DND-41 (cell line): ENCODE data around the gene CD244.

Experiments
- ATAC-seq: fragments of 200-7000 bp; cut with Tn5 transposase; 3 replicates; pipeline ENCODE4 v1.9.1; 2021; ENCODE audit warnings: low read depth; ENCODE audit not compliant: insufficient read depth
- DNase-seq: peaks from one replicate; pipeline ENCODE4 v3.0.0-alpha.2; 2020
- H2AFZ ChIP-seq: 2 replicates; pipeline ENCODE4 v1.6.0; 2012; ENCODE audit warnings: low read depth, low read length
- H3K27ac ChIP-seq: 2 replicates; pipeline ENCODE4 v1.5.1; 2012; ENCODE audit warnings: low read length, inconsistent platforms
- H3K27me3 ChIP-seq: fragments of 200-600 bp; sonication (generic); 2 replicates; pipeline ENCODE4 v1.6.0; 2012; ENCODE audit warnings: low read length, mild to moderate bottlenecking, inconsistent platforms; ENCODE audit not compliant: insufficient read depth, poor library complexity
- H3K36me3 ChIP-seq: 2 replicates; pipeline ENCODE4 v1.5.1; 2012; ENCODE audit warnings: low read length, inconsistent platforms; ENCODE audit not compliant: insufficient read depth
- H3K4me1 ChIP-seq: 2 replicates; pipeline ENCODE4 v1.5.1; 2012; ENCODE audit warnings: mild to moderate bottlenecking, low read length; ENCODE audit not compliant: insufficient read depth
- H3K4me2 ChIP-seq: 2 replicates; pipeline ENCODE4 v1.6.0; 2012; ENCODE audit warnings: mild to moderate bottlenecking, moderate library complexity, low read length, inconsistent platforms; ENCODE audit not compliant: insufficient read depth
- H3K4me3 ChIP-seq, 2 experiments: fragments of 200-600 bp in 1 of 2; shearing (Covaris generic) in 1 of 2; 2 replicates each; pipeline ENCODE4 v1.5.1; 2012 to 2016; ENCODE audit warnings: inconsistent platforms in 2 of 2, low read length in 2 of 2, mild to moderate bottlenecking in 2 of 2, low read depth in 1 of 2, moderate library complexity in 1 of 2
- H3K79me2 ChIP-seq: 2 replicates; pipeline ENCODE4 v1.6.0; 2012; ENCODE audit warnings: low read length, inconsistent platforms; ENCODE audit not compliant: insufficient read depth
- H3K9ac ChIP-seq: 2 replicates; pipeline ENCODE4 v1.6.0; 2012; ENCODE audit warnings: low read depth, mild to moderate bottlenecking, inconsistent platforms, low read length, moderate library complexity
- H3K9me3 ChIP-seq: 2 replicates; pipeline ENCODE4 v1.5.1; 2012; ENCODE audit warnings: low read length, moderate library complexity, mild to moderate bottlenecking, inconsistent platforms; ENCODE audit not compliant: insufficient read depth, severe bottlenecking
- H4K20me1 ChIP-seq: 2 replicates; pipeline ENCODE4 v1.6.0; 2012; ENCODE audit warnings: low read length; ENCODE audit not compliant: insufficient read depth
- EZH2 ChIP-seq: IDR thresholded peaks from 3 replicates; pipeline ENCODE4 v1.6.1; 2012; ENCODE audit warnings: borderline replicate concordance, low read depth, mild to moderate bottlenecking, moderate library complexity, low read length, inconsistent platforms; ENCODE audit not compliant: severe bottlenecking
- TF ChIP-seq, protein P1 (sequence below): IDR thresholded peaks from 2 replicates; pipeline ENCODE4 v1.5.1; 2012; ENCODE audit warnings: borderline replicate concordance, low read length, moderate library complexity, mild to moderate bottlenecking; ENCODE audit not compliant: poor library complexity, severe bottlenecking; ENCODE audit errors: extremely low read depth

Gene CD244

DNA sequence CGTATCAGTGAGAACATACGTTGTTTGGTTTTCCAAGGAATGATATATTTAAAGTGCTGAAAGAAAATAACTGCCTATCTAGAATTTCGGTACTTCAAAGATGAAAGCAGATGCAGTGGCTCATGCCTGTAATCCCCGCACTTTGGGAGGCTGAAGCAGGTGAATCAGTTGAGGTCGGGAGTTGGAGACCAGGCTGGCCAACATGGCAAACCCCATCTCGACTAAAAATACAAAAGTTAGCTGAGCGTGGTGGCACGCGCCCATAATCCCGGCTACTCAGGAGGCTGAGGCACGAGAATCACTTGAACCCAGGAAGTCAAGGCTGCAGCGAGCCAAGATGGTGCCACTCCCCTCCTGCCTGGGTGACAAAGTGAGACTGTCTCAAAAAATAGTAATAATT lies 16.4 kb downstream of the CD244 start:
- H3K4me1 ChIP-seq: no peaks in the 10 kb centered on the region
- no peaks in the 10 kb centered on the region for H4K20me1 ChIP-seq
- H3K27me3 ChIP-seq: no peaks in the 10 kb centered on the region
- no peak overlapping the region for H3K4me3 ChIP-seq
- no peak overlapping the region for H3K27ac ChIP-seq
- no peaks in the 10 kb centered on the region for H3K36me3 ChIP-seq
- H3K4me2 ChIP-seq: no peak overlapping the region
- H3K9ac ChIP-seq: no peak overlapping the region
- DNase-seq: no peak
- no peak for ATAC-seq
- no peaks in the 10 kb centered on the region for H3K9me3 ChIP-seq
- TF ChIP-seq, protein P1, sequence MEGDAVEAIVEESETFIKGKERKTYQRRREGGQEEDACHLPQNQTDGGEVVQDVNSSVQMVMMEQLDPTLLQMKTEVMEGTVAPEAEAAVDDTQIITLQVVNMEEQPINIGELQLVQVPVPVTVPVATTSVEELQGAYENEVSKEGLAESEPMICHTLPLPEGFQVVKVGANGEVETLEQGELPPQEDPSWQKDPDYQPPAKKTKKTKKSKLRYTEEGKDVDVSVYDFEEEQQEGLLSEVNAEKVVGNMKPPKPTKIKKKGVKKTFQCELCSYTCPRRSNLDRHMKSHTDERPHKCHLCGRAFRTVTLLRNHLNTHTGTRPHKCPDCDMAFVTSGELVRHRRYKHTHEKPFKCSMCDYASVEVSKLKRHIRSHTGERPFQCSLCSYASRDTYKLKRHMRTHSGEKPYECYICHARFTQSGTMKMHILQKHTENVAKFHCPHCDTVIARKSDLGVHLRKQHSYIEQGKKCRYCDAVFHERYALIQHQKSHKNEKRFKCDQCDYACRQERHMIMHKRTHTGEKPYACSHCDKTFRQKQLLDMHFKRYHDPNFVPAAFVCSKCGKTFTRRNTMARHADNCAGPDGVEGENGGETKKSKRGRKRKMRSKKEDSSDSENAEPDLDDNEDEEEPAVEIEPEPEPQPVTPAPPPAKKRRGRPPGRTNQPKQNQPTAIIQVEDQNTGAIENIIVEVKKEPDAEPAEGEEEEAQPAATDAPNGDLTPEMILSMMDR: no peak
- TF ChIP-seq EZH2: no peak
- H2AFZ ChIP-seq: no peak overlapping the region
- no peaks in the 10 kb centered on the region for H3K79me2 ChIP-seq

DNA sequence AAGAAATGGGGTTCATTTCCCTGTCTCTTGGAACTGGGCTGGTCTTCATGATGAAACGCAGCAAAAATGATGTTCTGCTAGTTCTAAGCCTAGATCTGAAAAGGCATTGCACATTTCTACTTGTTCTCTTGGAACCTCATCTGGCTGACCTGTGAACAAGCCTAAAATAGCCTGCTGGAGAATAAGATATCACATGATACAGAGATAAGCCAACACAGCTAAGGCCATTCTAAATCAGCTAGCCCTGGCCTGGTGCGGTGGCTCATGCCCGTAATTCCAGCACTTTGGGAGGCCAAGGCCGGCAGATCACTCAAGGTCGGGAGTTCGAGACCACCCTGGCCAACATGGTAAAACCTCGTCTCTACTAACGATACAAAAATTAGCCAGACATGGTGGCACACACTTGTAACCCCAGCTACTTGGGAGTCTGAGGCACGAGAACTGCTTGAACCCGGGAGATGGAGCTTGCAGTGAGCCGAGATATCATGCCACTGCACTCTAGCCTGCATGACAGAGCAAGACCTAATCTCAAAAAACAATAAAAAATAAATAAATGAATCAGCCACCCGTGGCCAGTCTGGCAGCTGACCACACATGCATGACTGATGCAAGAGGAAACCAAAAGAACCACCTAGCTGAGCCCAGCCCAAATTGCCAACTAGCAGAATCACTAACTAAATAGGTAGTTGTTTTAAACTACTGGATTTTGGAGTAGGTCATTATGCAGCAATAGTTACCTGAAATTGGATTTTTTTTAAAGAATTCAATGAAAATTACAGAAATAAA lies 18.0 kb downstream of the CD244 start:
- Histone ChIP-seq H3K4me1 (peaks cover 6% of the 10 kb centered on the region), H4K20me1 (no peaks in the 10 kb centered on the region), H3K4me3 (no peak overlapping the region), H3K9me3 (no peaks in the 10 kb centered on the region), H3K4me2 (no peak overlapping the region), H3K9ac (no peak overlapping the region), H3K79me2 (no peaks in the 10 kb centered on the region), H3K27ac (no peak overlapping the region), H2AFZ (no peak overlapping the region), H3K27me3 (no peaks in the 10 kb centered on the region), H3K36me3 (no peaks in the 10 kb centered on the region)
- no peak for TF ChIP-seq EZH2
- TF ChIP-seq, protein P1: no peak
- DNase-seq: no peak
- no peak for ATAC-seq

DNA sequence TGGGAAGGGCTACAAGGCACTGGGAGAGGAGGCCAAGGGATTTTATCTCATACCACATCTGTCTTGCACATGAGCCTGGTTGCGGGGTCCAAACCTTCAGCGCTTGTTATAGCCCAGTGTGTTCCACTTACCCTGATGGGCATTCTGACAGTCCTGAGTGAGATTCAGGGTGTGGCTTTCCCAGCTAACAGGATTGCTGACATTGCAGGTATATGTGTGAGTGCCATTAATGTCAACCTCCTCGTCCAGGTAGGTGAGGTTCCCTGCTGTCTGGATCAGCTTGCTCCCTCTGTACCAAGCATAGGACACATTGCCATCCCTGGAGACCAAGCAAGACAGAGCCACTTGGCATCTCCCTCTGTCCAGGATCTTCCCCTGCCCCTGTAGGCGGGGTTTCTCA lies 21.6 kb downstream of the CD244 start:
- Histone ChIP-seq H2AFZ (no peak overlapping the region), H3K4me3 (no peak overlapping the region), H3K9me3 (no peaks in the 10 kb centered on the region), H3K79me2 (no peaks in the 10 kb centered on the region), H3K4me1 (peaks cover 41% of the 10 kb centered on the region), H4K20me1 (no peaks in the 10 kb centered on the region), H3K27ac (no peak overlapping the region), H3K9ac (no peak overlapping the region), H3K36me3 (no peaks in the 10 kb centered on the region), H3K4me2 (no peak overlapping the region), H3K27me3 (no peaks in the 10 kb centered on the region)
- DNase-seq (no peak), ATAC-seq (no peak)
- TF ChIP-seq, protein P1: no peak
- no peak for TF ChIP-seq EZH2
